ENCODE results near the gene DEFB125.

DEFB125 gene

GRCh38 chr20:64026-64603 lies 23.4 kb upstream of the DEFB125 start:
- H3K27ac ChIP-seq = no peak overlapping the region
- H3K27me3 ChIP-seq (ENCODE audit: insufficient read depth, low read depth, severe bottlenecking) = no peaks in the 10 kb centered on the region
- no peak for TF ChIP-seq CTCF (IDR thresholded peaks at IDR 0.05; ENCODE audit: low read depth, low read length)
- H3K36me3 ChIP-seq = no peaks in the 10 kb centered on the region
- DNase-seq = no peak
- H3K9me3 ChIP-seq (ENCODE audit: severe bottlenecking) = no peaks in the 10 kb centered on the region
- no peak overlapping the region for H3K4me3 ChIP-seq (ENCODE audit: low read depth, low read length)

- no peaks in the 10 kb centered on the region for H3K9me3 ChIP-seq (ENCODE audit: severe bottlenecking)
These were observed 22.6 kb upstream of the DEFB125 start for GRCh38 chr20:64766-65322.

GRCh38 chr20:77231-77630 lies 10.2 kb upstream of the DEFB125 start:
- no peaks in the 10 kb centered on the region for H3K9me3 ChIP-seq (ENCODE audit: severe bottlenecking)
- H3K4me3 ChIP-seq (ENCODE audit: low read depth, low read length) = no peak overlapping the region
- DNase-seq = no peak
- H3K27me3 ChIP-seq (ENCODE audit: insufficient read depth, low read depth, severe bottlenecking) = peaks cover 20% of the 10 kb centered on the region
- no peaks in the 10 kb centered on the region for H3K36me3 ChIP-seq
- no peak for TF ChIP-seq CTCF (IDR thresholded peaks at IDR 0.05; ENCODE audit: low read depth, low read length)
- no peak overlapping the region for H3K27ac ChIP-seq

More at GRCh38 chr20:64766-65322, 22.6 kb upstream of the DEFB125 start:
- TF ChIP-seq CTCF (IDR thresholded peaks at IDR 0.05; ENCODE audit: low read depth, low read length) = no peak
- DNase-seq = no peak
- H3K36me3 ChIP-seq = no peaks in the 10 kb centered on the region
- H3K4me3 ChIP-seq (ENCODE audit: low read depth, low read length) = no peak overlapping the region
- H3K27ac ChIP-seq = no peak overlapping the region
- H3K27me3 ChIP-seq (ENCODE audit: insufficient read depth, low read depth, severe bottlenecking) = no peaks in the 10 kb centered on the region

- Histone ChIP-seq H3K27me3 (ENCODE audit: insufficient read depth, low read depth, severe bottlenecking) (peaks cover 24% of the 10 kb centered on the region), H3K4me3 (ENCODE audit: low read depth, low read length) (no peak overlapping the region), H3K9me3 (ENCODE audit: severe bottlenecking) (no peaks in the 10 kb centered on the region), H3K27ac (no peak overlapping the region), H3K36me3 (no peaks in the 10 kb centered on the region)
- TF ChIP-seq CTCF (IDR thresholded peaks at IDR 0.05; ENCODE audit: low read depth, low read length) = no peak
- DNase-seq = no peak
These were observed 9.1 kb upstream of the DEFB125 start for GRCh38 chr20:78338-78737.

GRCh38 chr20:79565-79964 lies 7.9 kb upstream of the DEFB125 start:
- peaks cover 26% of the 10 kb centered on the region for H3K27me3 ChIP-seq (ENCODE audit: insufficient read depth, low read depth, severe bottlenecking)
- DNase-seq = no peak
- no peak for TF ChIP-seq CTCF (IDR thresholded peaks at IDR 0.05; ENCODE audit: low read depth, low read length)
- H3K4me3 ChIP-seq (ENCODE audit: low read depth, low read length) = no peak overlapping the region
- H3K9me3 ChIP-seq (ENCODE audit: severe bottlenecking) = no peaks in the 10 kb centered on the region
- no peaks in the 10 kb centered on the region for H3K36me3 ChIP-seq
- H3K27ac ChIP-seq = no peak overlapping the region

GRCh38 chr20:90651-91050 lies 3.2 kb downstream of the DEFB125 start:
- H3K4me3 ChIP-seq (ENCODE audit: low read depth, low read length) = no peak overlapping the region
- H3K9me3 ChIP-seq (ENCODE audit: severe bottlenecking) = peaks cover 13% of the 10 kb centered on the region
- no peaks in the 10 kb centered on the region for H3K36me3 ChIP-seq
- no peak overlapping the region for H3K27ac ChIP-seq
- H3K27me3 ChIP-seq (ENCODE audit: insufficient read depth, low read depth, severe bottlenecking) = peaks cover 27% of the 10 kb centered on the region
- no peak for TF ChIP-seq CTCF (IDR thresholded peaks at IDR 0.05; ENCODE audit: low read depth, low read length)
- DNase-seq = no peak
